ENCODE data around the gene CD101. TPM values are rescaled to one million over a fixed set of nuclear protein-coding genes. Genes with fewer than 3 reads are reported as not detected.
A peak's percentile ranks its signal among the peaks of the same experiment; 100 is the strongest.

CD101 gene
- total and polyA plus RNA-seq, 2 experiments from 2014 or later: 0.43 to 0.92 TPM

GRCh38 chr1:117077267-117077666, 75.7 kb downstream of the CD101 start:
- no peak overlapping the region for H3K4me3 ChIP-seq
- TF ChIP-seq CTCF (IDR thresholded peaks at IDR 0.05; ENCODE audit: low read depth, low read length): no peak
- H3K27me3 ChIP-seq: no peaks in the 10 kb centered on the region
- no peaks in the 10 kb centered on the region for H3K9me3 ChIP-seq (ENCODE audit: low read depth)
- no peaks in the 10 kb centered on the region for H3K36me3 ChIP-seq
- no peak overlapping the region for H3K27ac ChIP-seq
- peaks cover 9% of the 10 kb centered on the region for H3K4me1 ChIP-seq (ENCODE audit: low read depth)
- peak in 1 of 2 donors; percentile 75 for DNase-seq (ENCODE audit: low read depth in 1 of 2, low spot score in 1 of 2)

- no peak overlapping the region for H3K27ac ChIP-seq
- no peak for DNase-seq (ENCODE audit: low read depth in 1 of 2, low spot score in 1 of 2)
- H3K9me3 ChIP-seq (ENCODE audit: low read depth): no peaks in the 10 kb centered on the region
- no peaks in the 10 kb centered on the region for H3K36me3 ChIP-seq
- peaks cover 9% of the 10 kb centered on the region for H3K4me1 ChIP-seq (ENCODE audit: low read depth)
- no peak for TF ChIP-seq CTCF (IDR thresholded peaks at IDR 0.05; ENCODE audit: low read depth, low read length)
- H3K27me3 ChIP-seq: no peaks in the 10 kb centered on the region
- no peak overlapping the region for H3K4me3 ChIP-seq
These were observed 78.2 kb downstream of the CD101 start for GRCh38 chr1:117079737-117080136.

GRCh38 chr1:117084231-117084630, 82.7 kb downstream of the CD101 start:
- no peaks in the 10 kb centered on the region for H3K36me3 ChIP-seq
- no peaks in the 10 kb centered on the region for H3K27me3 ChIP-seq

More at GRCh38 chr1:117084231-117084630, 82.7 kb downstream of the CD101 start:
- no peak for DNase-seq (ENCODE audit: low read depth in 1 of 2, low spot score in 1 of 2)
- H3K4me1 ChIP-seq (ENCODE audit: low read depth): no peaks in the 10 kb centered on the region
- no peak overlapping the region for H3K4me3 ChIP-seq
- no peak overlapping the region for H3K27ac ChIP-seq
- no peak for TF ChIP-seq CTCF (IDR thresholded peaks at IDR 0.05; ENCODE audit: low read depth, low read length)
- no peaks in the 10 kb centered on the region for H3K9me3 ChIP-seq (ENCODE audit: low read depth)

Other genes with a start within 250 kb of the CD101 start
- gene CD2, start 247.3 kb upstream of the CD101 start, total RNA-seq: not detected in 2 replicates
- gene CD2, start 247.3 kb upstream of the CD101 start, polyA plus RNA-seq: not detected in 2 replicates
- gene PTGFRN, start 91.8 kb upstream of the CD101 start, total RNA-seq: 69.7 and 72.4 TPM in 2 replicates
- gene PTGFRN, start 91.8 kb upstream of the CD101 start, polyA plus RNA-seq: 47.5 and 60.1 TPM in 2 replicates
- 12.5 and 28.3 TPM in 2 replicates for gene TTF2, start 58.6 kb downstream of the CD101 start, total RNA-seq
- 13.5 and 17.8 TPM in 2 replicates for gene TTF2, start 58.6 kb downstream of the CD101 start, polyA plus RNA-seq
- gene TRIM45, start 120.0 kb downstream of the CD101 start, total RNA-seq: 9.9 and 21.5 TPM in 2 replicates
- 15.9 and 17.2 TPM in 2 replicates for gene TRIM45, start 120.0 kb downstream of the CD101 start, polyA plus RNA-seq
- 0.04 TPM in 1 of 2 replicates, not detected in the other for gene VTCN1, start 209.2 kb downstream of the CD101 start, total RNA-seq
- gene VTCN1, start 209.2 kb downstream of the CD101 start, polyA plus RNA-seq: 0.70 TPM in 2 replicates